B cell (primary cell): ENCODE data around the gene ATP5ME.

Experiments used
- CTCF ChIP-seq: fragments of 200-600 bp; IDR thresholded peaks from one replicate; pipeline ENCODE4 v1.8.0; 2022; ENCODE audit warnings: antibody characterized with exemption, mild to moderate bottlenecking
- EZH2 ChIP-seq: IDR thresholded peaks from 2 replicates; pipeline ENCODE4 v1.6.1; 2012; ENCODE audit warnings: borderline replicate concordance, low read depth, mild to moderate bottlenecking, moderate library complexity, low read length; ENCODE audit not compliant: insufficient read depth, poor library complexity, severe bottlenecking

DNA sequence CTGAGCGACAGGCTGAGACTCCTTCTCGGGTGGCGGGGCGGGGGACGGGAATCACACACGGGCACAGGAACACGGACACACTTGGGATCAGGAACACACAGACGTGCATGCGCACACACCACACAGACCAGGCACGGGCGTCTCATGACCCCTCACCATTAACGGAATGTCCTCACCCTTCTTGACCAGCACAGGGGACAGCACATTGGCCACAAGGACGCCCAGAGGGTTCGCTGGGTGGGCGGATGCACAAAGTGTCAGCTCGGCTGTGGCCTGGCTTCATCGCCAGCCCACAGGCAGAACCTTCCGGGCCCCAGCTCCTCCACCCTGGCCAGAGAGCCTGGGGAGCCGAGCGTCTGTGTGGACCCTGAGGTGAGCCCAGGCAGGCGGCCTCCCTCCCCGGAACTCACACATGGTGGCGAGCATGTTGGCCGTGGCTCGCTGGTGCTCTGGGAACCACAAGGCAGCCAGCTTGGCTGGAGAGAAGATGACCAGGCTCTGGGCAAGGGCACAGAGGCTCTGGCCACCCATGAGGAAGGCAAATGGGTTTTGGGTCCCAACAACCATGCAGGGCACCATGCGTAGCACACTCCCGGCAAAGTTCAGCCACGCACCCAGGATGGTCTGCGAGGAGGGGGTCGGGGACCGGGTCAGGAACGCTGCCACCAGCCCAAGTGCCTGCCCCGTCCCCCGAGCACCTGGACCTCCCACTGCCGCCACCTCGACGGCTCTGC is 11.8 kb upstream of the ATP5ME start:
- TF ChIP-seq CTCF (no peak), EZH2 (no peak)
